Measurements from ENCODE around the gene LEFTY1.

The LEFTY1 gene

DNA sequence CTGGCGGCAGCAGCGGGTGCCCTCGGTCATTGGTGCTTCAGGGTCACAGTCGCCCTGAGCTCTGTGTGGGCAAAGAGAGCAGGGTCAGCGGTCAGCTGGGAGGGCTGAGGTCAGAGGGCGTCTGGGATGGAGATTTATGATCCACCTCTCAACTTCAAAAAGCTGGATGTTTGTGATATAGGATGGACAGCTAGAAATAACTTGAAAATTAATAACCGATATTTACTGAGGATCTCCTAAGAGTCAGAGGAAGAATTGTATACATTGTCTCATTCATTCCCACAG is 2.0 kb downstream of the LEFTY1 start:
- no peak for DNase-seq

DNA sequence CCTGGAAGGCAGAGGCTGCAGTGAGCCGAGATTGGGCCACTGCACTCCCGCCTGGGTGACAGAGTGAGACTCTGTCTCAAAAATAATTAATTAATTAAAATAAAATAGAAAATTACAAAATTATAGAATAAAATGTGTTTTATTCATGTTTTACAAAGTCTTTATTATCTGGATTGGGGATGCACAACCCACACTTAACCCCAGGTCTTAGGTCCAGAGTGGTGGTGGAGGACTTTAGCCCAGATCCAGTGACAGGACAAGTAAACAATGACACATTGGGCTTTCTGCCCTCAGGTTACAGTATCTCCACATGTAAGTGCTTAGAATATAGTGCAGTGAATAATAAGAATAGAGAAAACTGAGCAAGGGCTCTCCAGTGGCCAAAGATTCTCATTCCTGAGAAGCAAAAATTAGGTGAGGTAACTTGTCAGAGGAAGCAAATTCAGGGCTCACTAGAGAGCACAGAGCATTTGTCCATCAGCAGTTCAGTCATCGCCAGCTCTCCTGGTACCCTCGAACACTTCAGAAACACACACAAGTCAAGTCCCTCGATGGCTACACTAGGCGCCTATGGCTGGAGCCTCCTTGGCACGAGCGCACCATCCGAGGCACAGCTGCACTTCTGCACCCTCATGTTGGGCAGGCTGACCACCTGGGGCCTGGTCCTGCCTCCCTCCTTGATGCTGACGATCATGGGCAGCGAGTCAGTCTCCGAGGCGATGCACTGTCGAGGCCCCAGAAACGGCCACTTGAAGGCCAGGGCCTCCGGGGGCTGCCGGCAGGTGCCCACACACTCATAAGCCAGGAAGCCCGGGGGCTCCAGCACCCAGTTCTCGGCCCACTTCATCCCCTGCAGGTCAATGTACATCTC is 2.6 kb downstream of the LEFTY1 start:
- DNase-seq = no peak

DNA sequence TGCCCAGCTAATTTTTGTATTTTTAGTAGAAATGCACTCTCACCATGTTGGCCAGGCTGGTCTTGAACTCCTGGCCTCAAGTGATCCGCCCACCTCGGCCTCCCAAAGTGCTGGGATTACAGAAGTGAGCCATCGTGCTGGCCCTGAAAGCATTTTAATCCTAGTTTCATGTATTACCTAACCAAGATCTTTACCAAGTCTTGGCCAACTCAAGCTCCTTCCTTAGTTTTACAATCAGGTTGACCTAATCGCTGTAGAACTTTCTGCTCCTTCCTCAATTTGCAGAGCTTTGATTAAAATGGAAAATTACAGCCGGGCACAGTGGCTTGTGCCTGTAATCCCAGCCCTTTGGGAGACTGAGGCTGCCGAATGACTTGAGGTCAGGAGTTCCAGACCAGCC is 3.6 kb downstream of the LEFTY1 start:
- DNase-seq = no peak

DNA sequence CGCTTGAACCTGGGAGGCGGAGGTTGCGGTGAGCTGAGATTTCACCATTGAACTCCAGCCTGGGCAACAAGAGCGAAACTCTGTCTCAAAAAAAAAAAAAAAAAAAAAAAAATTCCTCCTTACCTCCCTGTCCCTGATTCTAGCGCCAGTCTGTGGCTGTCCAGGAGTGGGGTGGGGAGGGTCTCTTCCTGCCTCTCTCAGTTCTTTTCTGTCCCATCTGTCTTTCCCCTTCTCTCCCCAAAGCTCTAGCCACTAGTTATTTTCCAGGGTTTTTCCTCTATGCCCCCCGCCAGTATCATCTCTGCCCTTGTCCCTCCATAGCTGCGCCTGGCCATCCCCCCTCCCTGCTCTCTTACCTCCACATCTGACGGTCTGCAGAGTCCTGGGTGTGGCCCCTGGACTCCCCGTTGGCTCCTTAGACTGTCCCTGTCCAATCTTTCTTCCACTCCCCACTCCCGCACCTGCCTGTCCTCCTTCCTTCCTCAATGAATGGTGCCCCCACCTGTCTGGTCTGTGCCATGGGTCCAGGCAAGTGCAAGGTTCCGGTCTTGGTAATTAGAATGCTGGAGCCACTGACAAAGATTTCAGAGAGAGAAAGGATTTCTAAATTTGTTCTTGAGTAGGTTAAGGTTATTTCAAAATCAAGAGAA is 5.2 kb downstream of the LEFTY1 start:
- DNase-seq = no peak

DNA sequence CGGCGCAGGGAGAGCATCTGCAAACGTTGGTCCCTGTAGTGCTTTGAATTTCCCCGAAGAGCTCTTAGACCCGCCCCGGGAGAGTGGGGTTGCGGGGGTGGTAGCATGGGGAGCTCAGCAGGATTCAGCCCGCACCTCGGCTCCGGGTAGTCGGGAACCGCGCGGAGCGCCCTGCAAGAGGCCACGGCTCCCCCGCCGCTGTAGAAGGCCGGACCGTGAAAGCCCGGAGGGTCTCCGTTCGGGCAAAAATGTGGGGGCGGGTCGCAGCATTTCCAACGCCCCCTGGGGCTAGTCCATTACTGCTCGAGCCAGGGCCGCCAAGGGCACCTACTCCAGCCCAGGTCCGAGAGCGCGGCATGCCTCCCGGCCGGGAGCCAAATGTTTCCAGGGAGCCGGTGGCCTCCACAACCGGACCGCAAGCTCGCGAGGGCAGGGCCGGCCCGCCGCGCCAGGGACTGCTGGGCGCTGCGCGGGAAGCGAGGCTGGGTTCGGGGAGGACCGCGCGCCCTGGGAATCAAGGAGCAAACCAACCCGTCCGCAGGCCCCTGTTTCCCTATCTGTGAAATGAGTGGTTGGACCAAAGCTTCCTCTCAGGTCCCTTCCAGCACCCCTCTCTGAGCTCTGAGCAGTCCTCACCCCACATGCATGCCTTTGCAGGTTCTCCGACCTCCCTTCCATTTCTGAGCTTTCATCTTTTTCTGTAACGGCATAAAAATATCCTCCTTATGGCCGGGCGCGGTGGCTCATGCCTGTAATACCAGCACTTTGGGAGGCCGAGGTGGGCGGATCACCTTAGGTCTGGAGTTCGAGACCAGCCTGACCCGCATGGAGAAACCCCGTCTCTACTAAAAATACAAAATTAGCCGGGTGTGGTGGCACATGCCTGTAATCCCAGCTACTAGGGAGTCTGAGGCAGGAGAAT is 6.0 kb downstream of the LEFTY1 start:
- no peak for DNase-seq

DNA sequence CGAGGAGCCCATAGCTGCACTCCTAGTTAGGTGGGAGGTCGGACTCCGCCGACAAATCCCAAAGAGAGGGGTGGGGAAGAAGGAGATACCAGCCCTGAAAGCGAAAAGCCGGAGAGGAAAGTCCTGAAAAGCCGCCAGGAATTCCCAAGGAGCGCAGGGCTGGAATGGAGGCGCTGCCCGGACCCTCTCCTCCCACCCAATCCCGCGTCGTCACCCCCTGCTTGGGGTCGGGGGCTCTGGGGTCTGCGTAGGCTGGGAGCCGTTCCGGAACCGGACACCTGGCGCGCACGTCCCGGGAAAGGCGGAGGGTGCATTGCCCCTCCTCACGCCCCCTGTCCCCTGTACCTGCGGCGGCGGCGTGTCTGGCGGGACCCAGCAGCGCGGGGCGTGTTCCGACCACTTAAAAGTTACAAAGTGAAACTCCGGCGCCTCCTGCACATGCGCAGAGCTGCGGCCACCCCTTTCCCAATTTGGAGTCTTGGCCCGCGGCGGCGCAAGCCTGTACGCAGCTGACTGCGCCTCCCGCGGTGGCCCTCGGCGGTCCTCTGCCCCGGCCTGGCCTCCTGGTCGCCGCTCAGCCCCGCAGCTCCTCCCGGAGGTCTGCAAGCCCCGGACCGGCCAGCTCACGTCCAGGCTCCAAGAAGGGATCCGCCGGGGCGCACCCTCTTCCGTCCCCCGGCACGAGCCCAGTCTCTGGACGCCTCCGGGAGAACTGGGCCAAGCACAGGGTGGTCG is 6.8 kb downstream of the LEFTY1 start, which contains the start of gene TMEM63A:
Gene TMEM63A, minus strand, starts transcription at position 422 of the 735 bp plus-strand sequence. CDS start 4,800 bp downstream, outside the sequence.
- DNase-seq = no peak

DNA sequence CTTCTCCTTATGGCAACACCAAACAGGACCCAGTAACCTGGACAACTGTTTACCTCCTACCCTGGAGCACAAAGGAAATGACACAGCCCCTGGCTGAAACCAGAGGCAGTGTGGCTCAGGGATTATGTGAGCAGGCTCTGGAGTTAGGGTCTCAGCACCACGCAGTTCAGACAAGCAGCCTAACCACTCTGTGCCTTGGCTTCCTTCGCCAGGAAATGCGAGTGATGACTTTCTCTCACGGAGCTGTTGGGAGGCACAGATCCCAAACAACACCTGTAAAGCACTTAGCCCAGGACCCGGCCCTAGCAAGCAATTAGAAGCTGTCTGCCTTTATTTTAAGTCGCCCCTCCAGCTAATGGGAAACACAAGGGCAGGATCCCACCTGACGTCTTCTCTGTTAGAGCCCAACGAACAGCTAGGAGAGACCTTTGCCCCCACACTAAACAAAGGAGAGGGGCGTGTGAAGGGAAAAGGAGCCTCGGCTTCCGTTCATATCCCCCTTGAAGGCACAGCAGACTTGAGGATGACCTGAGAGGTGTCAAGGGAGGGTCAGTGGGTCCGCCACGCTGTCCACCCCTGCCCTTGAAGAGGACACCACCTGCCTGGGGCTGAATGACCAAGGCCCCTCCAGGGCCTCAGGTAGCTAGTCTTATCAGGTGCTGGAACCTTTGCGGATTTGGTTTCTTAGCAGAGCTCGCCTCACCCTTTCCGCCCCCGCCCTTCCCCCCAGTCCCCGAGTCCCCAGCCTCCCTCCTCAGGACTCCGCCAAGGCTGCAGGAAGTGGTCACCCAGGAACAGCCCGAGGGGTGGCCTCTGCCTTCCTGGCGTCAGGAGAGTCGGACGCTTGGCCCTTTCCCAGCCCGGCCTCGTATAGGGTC is 7.6 kb downstream of the LEFTY1 start:
- DNase-seq = no peak

DNA sequence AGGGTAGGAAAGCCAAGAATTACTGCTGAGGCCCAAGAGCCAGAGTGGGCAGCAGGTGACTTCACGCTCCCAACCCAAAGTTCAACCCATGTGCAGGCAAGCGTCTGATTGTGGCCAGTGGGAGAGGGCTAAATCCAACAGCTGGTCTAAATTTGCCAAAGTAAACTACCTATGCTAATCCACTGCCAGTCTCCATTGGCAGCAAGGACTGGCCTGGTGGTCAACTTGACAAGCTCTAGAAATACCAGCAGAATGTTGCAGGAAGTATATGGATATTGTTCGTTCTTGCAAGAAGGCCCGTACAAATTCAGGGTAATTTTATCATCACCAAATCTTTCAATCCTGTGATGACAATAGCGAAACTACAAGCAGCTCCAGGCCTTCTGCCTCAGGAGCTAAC is 8.3 kb downstream of the LEFTY1 start:
- no peak for DNase-seq

DNA sequence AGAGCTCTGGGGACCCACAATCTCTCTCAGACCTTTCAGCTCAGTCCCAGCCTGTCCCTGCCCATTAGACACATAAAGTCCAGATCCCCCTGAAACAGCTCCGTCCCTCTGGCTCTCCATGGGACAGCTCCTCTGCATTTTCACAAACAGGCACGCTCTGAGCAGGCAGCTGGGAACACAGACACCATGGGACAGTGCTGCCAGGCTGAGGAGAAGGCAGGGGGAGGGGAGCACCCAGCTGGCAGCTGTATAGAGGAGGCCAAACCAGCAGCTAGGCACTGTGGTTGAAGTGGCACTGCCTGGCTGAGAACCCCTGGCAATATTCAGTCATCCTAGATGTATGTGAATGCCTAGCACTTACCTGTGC is 8.7 kb downstream of the LEFTY1 start:
- peak; percentile 12 for DNase-seq

DNA sequence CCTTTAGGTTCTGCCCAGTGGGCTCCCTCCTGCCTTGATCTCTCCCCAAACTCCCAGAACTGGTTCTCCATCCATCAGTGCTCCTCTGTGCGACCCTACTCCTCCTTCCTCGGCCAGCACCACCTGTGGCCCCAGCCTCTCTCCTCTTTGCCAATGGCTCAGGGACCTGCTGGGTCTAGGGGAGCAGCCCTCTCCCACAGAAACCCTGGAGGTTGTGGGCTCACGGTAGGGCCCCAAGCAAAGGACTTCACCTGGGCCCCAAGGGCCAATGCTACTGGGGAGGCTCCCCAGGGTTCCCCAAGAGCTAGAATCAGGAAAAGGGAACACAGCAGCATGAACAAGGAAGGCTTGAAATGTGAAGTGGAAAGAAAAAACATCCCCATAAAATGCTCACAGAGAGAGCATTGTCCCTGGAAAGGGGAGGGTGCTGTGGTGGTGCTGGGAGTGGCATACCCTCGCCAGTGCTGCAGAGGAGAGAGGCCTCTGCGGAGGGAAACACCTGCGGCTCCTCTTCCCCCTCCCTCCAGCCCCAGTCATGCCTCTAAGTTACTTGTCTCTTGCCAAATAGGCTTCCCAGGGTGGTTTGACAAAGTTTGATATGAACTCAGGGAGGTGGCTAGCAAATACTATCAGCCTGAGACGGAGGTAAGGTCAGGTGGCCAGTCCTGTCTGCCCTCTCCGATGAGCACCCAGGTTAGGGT is 9.3 kb downstream of the LEFTY1 start:
- no peak for DNase-seq

DNA sequence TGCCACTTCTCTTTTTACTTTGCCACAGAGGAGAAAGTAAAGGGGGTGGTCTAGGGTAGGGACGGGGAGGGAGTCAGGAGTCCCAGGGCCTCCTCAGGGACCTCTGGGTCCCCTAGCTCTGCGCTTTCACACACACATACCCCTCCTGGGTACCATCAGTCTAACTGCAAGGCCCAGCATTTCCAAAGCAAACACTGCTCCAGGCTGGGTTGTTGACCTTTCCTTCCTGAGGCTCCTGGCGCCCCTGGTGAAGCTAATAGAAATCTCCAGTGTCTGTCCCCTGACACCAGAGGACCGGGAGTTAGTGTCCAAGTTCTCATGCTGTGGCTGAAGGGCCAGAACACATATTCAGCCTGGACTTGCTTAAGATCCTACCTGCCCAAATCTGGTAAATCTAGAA is 10.7 kb downstream of the LEFTY1 start:
- DNase-seq = no peak

DNA sequence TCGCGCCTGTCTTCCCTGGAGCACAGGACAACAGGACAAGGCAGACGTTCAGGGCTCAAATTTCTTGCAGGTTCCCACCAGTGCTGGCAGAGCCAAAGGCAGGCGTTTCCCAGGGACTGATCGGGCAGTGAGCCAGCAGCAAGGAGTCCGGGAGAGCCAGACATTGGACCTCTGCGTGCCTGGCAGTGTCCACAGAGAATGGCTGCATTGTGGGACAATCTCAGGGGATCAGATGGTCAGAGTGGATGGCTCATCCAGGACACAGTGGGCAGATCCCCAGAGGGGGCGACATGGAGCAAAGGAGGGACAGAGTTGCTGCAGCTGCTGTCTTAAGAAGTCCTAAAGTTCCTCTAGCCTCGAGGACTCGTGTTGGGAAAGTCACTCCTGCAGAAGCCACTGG is 11.4 kb downstream of the LEFTY1 start:
- DNase-seq = peak; percentile 54

DNA sequence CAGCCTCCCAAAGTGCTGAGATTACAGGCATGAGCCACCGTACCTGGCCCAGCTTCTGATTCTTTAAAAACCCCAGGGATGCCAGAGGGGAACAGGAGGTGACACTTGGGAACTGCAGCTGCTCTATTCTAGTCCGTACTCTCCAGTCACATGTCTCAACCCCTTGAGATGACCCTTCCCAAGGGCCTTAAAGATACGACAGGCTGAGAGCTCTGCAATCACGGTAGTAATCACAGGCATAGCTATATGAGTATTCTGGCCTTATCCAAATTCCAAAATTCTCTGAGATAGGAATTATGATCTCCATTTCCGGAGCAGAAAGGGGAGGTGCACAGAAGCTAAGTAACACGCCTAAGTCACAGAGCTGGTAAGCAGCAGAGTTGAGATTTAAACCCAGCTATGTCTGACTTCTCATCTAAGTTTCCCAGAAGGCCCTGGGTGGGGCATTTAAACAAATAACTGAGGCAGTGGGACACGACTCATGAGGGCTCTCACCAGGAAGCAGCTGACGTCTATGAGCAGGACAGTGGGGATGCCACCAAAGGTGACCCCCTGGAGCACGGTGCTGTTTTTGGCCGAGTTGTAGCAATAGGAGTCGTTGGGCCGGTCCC is 11.9 kb downstream of the LEFTY1 start:
- no peak for DNase-seq

DNA sequence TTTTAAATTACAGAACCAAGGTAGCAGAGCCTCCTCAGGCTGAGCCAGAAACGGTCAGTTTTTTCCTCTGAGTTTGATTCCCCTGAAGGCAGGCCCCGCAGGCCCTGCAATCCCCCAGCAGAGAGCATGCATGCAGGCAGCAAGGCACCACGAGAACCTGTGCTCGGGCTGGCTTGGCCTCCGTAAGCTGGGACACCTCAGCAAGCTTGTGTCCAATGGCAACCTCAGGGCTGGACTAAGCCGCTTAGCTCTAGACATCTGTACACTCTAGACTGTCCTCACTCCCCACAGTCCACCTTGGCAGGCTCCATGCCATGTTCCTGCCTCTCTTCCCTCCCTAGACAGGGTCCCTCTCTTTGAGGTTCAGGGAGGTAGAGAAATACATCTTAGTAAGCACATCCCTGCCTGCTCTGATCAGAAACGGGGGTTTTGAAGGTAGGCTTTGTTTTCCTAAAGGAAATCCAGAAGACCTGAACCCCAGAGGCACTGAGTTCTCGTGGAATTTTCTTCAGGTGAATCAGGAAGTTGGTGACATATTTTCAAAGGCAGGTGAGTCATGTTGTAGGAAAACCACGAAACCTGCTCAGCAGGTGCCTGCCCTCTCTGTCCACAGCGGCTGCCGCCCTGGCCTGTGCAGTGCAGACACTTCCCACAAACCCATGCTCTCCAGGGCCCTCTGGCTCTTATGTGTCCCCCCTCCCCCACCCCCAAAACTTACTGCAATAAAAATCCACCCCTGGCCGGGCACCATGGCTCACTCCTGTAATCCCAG is 13.7 kb downstream of the LEFTY1 start:
- no peak for DNase-seq

DNA sequence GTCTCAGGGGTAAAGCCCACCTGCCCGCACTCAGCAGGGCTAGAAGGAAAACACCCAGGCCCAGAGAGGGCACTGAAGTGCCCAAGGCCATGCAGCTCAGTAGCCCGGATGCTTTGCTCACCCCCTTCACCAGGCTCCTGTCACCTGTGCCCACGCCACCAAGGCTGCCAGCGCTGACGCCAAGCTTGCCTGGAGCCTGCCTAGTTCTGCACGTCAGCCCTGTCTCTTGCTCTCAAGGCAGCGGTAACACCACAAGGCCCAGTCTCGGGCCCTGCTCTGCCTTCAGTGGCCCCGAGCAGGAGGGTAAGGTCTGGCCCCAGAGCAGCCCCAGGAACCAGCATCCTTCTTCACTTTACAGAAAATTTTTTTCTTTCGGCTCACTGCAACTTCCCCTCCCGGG is 14.5 kb downstream of the LEFTY1 start:
- no peak for DNase-seq

DNA sequence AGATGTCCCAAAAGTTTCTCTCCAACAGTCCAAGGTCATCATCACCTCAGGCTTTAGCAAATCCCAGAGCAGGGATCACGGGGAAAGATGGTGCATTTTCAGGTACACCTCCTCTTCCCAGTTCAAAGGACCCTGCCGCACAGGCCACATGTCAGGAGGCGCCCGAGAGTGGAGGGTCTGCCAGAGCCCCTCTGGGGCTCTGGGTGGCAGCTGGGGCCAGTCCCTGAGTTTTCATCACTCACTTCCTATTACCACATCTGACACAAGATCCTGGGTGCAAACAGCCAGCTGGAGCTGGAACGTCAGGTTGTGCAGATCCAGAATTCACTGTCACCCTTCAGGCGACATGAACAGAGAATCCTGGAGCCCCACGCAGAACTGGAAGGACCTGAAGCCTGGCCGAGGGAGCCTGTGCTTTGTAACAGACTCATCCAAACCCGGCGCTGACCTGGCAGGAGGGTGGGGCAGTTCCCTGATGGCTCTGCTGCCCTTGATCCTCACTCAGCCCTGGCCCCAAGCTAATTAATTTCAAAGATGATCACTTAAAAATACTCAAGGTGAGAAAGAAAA is 15.6 kb downstream of the LEFTY1 start:
- no peak for DNase-seq

DNA sequence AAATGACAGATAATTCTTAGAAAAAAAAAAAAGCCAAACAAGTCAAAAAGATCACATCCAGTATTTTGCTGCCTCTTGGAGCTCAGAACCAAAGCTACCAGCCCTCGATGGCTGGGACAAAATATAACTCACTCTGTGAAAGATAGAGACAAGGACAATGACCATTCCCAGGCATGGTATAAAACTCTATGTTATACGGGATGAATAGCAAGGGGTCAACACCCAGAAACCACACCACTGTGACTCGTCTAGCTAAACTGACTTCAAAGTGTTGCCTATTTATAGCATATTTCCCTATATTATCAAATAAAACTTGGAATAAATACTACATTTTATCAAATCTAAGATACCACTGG is 16.9 kb downstream of the LEFTY1 start:
- no peak for DNase-seq

DNA sequence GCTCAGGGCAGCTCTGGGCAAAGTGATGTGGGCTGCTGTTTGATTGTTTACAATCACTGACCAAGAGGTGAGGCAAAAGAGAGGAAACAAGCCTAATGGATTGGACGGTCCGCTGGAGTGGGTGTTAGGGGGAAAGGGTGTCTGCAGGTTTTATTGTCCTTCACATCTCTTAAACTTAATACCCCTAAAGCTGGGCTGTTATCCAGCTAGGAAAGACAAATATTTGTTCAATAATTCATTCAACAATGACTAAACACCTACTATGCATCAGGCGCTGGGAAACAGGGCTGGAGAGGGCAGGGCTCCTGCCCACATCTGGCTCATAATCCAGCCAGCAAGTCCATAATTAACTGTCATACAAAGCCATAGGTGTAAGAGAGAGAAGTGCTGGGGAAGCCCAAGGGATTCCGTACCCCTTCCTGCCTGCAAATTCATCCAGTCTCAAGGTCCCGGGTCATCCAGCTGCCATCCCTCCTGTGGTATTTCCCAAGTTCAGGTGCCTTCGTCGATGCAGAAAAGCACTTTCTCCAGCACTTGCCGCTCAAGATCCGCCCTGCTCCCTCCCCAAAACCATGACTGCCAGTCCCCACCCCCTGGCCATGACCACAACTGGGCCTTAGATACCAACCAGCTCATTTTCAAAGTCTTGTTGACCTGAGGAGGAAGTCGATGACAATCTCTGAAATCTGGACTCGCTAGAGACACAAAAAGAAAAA is 17.4 kb downstream of the LEFTY1 start:
- DNase-seq = peak; percentile 98

DNA sequence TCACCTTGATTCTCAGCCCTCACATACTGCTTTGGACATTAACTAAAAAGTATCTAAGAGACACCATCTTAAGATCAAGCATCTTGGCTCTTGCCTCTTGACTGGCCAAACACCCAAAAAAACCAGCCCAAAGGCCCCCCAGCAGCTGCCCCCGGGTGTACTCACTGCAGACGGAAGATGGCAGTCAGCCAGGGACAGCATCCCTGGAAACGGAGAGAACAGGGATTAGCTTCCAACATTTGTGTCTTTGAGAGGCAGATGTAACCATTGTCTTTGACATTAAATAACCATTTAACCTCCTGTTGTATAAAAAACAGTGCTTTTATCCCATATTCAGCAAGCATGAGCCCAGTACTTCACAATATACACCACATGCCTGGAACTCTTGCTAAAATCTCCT is 18.0 kb downstream of the LEFTY1 start:
- peak; percentile 95 for DNase-seq

All from NCI-H1092 treated with DMSO at 0.1 percent for 48 hours (cell line).